Activated CD4-positive, alpha-beta T cell treated with anti-CD3 and anti-CD28 coated beads, Interleukin-2, amount 50 U/mL, for 16 hours (primary cell): ENCODE measurements around the gene KLF2.

Source experiments
- DNase-seq: peaks from one replicate; pipeline ENCODE4 v3.0.0-alpha.2; 2020

Gene KLF2

GRCh38 chr19:16309643-16310042 lies 15.0 kb upstream of the KLF2 start:
- DNase-seq: no peak

DNA sequence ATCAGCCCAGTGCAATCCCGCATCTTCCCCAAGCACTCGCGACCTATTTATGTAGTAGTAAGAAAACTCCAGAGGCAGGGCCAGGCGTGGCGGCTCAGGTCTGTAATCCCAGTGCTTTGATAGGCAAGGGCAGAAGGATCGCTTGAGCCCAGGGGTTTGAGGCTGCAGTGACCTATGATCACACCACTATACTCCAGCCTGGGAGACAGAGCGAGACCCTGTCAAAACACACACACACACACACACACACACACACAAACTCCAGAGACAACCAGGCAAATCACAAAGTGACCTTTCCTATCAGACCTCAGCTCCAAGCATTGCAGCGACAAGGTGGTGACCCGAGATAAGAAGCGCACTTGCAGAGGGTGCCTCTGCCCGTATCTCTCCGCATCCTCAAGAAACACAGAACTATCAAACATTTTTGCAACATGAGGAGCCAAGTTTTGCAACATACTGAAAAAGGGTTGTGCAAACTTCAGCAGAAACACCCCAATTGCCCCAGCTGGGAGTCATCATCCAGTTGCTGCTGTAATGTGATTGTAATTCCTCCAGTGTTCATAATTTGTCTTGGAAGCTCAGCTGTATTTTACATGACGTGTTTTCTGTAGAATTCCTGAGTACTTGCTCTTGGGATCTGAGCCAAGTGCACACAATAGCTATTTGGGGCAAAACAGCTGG lies 8.7 kb upstream of the KLF2 start:
- DNase-seq: no peak

GRCh38 chr19:16316506-16316882 lies 8.1 kb upstream of the KLF2 start:
- DNase-seq: no peak

- no peak for DNase-seq
Observed at GRCh38 chr19:16319481-16319880, 5.1 kb upstream of the KLF2 start.

DNA sequence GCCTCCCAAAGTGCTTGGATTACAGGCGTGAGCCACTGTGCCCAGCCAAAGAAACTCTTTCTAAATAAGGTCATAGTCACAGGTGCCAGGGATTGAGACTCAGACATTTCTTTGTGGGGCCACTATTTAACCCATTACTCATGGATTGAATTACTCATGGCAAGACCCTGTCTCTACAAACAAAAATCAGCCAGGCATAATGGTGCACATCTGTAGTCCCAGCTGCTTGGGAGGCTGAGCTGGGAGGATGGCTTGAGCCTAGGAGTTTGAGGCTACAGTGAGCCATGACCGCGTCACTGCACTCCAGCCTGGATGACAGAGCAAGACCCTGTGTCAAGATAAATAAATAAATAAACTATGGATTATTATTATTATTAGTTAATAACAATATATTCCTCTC lies 3.6 kb upstream of the KLF2 start:
- no peak for DNase-seq

DNA sequence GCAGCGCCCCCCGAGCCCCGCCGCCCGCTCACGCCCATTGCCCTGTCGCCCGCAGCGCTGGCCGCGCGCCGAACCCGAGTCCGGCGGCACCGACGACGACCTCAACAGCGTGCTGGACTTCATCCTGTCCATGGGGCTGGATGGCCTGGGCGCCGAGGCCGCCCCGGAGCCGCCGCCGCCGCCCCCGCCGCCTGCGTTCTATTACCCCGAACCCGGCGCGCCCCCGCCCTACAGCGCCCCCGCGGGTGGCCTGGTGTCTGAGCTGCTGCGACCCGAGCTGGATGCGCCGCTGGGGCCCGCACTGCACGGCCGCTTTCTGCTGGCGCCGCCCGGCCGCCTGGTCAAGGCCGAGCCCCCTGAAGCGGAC lies 518 bp downstream of the KLF2 start:
- no peak for DNase-seq

DNA sequence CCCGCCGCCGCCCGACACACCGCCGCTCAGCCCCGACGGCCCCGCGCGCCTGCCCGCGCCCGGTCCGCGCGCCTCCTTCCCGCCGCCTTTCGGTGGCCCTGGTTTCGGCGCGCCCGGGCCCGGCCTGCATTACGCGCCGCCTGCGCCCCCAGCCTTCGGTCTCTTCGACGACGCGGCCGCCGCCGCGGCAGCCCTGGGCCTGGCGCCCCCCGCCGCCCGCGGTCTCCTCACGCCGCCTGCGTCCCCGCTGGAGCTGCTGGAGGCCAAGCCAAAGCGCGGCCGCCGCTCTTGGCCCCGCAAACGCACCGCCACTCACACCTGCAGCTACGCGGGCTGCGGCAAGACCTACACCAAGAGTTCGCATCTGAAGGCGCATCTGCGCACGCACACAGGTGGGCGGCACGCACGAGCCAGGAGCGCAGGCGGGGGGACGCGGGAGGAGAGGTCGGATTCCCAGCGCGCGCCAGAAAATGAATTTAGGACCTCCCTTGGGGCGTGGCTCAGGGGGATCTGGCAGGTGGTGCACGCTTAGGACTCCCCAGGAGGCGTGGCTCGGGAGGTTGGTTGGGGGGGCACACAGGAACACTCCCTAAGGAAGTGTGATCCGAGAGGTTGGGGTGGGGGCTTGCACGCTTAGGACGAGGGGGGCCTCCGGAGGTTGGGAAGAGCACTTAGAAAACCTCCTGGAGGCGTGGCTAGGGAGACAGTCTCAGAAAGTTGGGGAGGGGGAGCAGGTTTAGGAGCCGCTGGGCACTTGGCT lies 1.2 kb downstream of the KLF2 start:
- no peak for DNase-seq

DNA sequence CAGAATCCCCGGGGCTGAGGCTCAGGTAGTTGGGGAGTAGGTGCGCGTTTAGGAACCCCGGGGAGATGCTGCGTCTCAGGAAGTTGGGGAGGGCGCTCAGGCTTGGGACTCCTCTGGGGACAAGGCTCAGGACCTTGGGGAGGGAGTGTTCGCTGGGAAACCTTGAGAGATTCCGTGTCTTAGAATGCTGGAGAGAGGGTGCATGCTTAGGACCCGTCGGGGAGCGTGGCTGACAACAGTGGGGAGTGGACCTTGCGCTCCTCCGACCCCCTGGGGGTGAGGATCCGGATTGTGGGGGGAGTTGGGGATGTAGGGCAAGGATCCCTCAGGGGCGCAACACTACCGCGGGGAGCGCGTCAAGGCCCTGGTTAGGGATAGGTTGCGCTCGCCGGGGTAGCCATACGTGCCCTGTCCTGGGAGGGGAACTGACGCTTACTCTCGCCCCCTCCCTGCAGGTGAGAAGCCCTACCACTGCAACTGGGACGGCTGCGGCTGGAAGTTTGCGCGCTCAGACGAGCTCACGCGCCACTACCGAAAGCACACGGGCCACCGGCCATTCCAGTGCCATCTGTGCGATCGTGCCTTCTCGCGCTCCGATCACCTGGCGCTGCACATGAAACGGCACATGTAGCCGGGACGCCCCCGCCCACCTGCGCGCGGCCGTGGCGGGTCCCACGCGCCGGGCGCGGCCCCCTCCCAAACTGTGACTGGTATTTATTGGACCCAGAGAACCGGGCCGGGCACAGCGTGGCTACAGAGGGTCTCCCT lies 2.0 kb downstream of the KLF2 start:
- no peak for DNase-seq

DNA sequence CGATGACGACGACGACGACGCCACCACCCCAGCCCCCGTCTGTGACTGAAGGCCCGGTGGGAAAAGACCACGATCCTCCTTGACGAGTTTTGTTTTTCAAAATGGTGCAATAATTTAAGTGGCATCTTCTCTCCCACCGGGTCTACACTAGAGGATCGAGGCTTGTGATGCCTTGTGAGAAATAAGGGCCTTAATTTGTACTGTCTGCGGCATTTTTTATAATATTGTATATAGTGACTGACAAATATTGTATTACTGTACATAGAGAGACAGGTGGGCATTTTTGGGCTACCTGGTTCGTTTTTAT lies 2.5 kb downstream of the KLF2 start:
- DNase-seq: no peak

GRCh38 chr19:16327501-16327900 lies 2.9 kb downstream of the KLF2 start:
- no peak for DNase-seq

DNA sequence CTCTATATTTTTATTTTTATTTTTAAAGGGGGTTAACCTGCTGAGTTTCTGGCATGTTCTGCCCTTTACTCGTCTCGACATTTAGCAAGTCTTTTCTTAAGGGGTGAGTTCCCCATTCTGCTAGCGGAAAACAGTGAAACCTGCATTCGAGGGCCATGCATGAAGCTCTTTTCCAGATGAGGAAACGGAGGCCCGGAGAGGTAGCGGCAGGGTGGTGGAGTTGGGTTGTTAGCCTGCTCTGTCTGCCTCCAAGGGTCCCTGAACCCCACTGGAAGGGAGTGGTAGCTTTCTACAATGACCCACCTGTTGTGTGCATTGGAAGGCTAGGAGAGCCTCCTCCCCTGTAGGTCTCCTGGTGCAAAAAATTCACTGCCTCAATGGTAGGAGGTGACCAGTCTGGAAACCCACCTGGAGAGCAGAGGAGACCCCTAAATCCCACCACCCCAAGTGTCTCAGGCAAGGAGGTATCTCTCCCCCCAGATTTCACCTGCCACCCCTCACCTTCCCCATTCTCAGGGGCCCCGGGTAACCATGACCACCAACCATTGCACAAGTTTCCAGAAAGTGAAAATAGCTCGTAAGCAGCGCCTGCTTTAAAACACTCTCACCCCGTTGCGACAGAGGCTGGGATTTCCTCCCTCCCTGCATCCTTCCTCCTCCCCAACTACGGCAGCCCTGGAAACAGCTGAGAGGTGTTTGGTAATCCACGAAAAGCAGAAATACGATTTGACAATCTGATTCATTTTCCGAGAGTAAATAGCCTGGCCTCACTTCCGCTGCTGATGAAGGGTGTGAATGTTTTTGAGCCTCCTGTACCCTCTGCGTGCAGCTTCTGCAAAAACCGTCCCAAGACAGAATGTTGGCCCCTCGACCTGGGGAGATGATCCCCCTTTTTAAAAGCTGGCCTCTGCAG lies 3.5 kb downstream of the KLF2 start:
- peak; percentile 77 for DNase-seq

DNA sequence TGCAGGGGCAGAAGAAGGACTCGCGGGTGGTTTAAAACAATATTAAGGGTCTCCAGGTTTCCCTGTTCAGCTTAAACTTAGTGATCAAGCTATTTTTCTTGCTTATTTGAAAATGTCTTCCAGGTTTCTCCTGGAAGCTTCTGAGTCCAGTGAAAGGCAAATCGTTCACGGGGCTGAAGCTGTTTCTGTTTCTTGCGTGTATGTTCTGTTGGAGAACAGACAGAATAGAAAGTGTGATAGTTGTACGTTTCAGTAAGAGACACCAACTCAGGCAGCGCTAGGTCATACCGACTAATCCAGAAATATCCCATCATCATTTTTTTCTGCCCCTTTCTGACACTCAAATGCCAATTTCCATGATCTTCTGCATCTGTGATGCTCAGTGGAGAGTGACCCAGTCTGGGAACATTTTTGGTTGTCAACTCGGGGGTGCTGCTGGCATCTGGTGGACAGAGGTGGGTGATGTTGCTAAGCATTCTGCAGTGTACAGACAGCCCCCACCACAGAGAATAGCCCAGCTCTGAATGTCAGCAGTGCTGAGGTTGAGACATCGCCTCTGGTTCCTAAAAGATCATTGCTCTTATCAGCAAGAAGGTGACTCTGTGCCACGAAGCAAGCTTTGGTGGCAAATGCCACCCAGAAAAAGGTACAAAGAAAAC lies 4.3 kb downstream of the KLF2 start:
- no peak for DNase-seq

- DNase-seq: peak; percentile 92
Observed at GRCh38 chr19:16330368-16330801, 5.8 kb downstream of the KLF2 start.

DNA sequence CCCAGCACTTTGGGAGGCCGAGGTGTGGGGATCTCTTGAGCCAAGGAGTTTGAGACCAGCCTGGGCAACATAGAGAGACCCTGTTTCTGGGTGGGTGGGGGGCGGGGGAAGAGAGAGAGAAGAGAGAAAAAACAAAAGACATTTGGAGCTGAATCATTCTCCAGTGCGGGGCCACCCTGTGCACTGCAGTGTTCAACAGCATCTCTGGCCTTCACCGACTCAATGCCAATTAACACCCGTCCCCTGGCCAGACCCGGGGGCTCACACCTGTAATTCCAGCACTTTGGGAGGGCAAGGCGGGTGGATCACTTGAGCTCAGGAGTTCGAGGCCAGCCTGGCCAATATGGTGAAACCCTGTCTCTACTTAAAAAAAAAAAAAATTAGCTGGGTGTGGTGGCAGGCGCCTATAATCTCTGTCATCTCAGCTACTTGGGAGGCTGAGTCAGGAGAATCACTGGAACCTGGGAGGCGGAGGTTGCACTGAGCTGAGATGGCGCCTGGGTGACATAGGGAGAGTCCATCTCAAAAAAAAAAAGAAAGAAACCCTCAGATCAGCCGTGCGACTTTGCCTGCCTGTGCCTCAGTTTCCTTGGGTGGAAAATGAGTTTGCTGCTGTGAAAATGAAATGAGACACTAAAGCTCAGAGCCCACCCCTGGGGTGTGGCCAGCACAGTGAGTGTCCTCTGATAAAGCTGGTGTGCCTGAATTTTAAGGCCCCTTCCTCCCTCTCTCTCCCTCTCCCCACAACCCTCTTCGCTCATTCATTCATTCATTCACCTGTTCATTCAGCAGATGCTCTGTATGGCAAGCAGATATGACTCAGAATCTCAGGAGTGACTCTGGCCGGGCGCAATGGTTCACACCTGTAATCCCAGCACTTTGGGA lies 6.4 kb downstream of the KLF2 start:
- no peak for DNase-seq

- DNase-seq: no peak
Observed at GRCh38 chr19:16333001-16333586, 8.5 kb downstream of the KLF2 start.

DNA sequence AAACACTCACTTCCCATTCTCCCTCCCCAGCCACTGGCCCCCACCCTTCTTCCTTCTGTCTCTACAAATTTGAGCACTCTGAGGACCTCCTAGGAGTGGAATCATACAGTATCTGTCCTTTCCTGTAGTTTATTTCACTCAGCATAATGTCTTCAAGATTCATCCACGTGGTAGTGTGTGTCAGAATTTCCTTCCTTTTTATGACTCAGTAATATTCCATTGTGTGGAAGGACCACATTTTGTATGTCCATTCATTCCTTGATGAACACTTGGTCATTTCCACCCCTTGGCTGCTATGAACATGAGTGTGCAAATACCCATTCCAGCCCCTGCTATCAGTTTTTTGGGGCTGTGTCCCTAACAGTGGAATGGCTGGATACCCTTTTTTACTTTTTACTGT lies 9.8 kb downstream of the KLF2 start:
- DNase-seq: no peak

DNA sequence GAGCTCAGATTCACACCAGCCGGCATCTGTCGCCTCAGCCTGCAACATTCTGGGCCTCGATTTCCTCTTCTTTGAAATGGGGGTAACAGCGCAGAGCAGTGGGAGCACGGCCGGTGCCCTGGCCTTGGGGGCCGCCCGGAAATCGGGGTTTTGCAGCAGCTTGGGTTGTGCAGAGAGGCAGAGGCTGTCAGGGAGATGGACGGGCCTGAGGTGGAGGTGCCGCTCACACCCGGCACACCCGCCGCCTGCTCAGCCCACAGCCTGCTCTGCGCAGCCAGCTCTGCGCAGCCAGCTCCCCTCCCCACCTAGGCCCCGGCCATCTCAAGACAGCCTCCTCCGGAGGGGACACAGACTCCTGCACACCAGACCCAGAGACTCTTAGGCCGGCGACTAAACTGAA lies 10.6 kb downstream of the KLF2 start:
- DNase-seq: no peak

DNA sequence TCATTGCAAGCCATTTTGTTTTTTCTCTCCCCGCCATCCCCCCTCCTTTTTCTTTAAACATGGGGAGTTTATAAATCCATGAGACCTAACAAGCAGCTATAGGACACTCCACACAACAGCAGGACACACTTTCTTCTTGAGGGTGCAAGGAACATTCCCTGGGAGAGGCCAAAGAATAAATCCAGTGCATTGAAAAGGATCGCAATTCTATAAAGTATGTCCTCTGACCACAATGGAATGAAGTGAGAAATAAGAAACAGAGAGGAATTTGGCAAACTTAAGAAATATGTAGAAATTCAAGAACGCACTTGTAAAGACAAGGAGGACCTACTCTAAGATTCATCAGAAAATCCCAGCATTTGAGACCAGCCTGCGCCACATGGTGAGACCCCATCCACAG lies 11.9 kb downstream of the KLF2 start:
- no peak for DNase-seq

DNA sequence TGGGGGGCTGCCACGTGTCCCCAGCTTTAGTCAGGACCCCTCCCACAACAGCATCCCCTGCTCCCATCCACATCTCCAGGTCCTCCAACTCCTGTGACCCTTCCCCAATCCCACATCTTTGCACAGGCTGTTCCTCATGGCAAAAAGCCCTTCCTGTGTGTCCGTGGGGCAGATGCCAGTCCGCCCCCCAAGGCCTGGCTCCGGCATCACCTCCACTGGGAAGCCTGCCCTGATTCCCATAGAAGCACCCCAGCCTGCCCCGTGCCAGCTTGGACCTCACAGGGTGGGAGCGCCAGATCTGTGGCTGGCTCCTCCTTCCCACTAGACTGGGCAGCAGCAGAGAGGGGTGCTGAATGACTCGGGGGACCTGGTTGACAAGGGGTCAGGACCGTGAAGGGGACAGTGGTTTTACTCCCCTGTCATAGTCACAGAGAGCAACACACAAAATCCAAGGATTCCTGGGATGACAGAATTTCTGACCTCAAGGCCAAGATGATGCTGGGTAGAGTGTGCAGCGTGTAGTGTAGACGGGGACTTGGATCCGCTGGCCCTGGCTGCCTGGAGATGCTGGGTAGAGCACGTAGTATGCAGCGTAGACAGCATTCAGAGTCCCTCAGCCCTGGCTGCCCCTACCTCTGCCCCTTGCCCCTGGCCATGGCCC lies 13.3 kb downstream of the KLF2 start:
- no peak for DNase-seq
